B cell (primary cell): Measurements from ENCODE around the gene PRKN.

Experiments used
- EZH2 ChIP-seq: IDR thresholded peaks from 2 replicates; pipeline ENCODE4 v1.6.1; 2012; ENCODE audit warnings: borderline replicate concordance, low read depth, mild to moderate bottlenecking, moderate library complexity, low read length; ENCODE audit not compliant: insufficient read depth, poor library complexity, severe bottlenecking
- TF ChIP-seq, protein P1 (sequence below): fragments of 200-600 bp; IDR thresholded peaks from one replicate; pipeline ENCODE4 v1.8.0; 2022; ENCODE audit warnings: antibody characterized with exemption, mild to moderate bottlenecking

- TF ChIP-seq, protein P1, sequence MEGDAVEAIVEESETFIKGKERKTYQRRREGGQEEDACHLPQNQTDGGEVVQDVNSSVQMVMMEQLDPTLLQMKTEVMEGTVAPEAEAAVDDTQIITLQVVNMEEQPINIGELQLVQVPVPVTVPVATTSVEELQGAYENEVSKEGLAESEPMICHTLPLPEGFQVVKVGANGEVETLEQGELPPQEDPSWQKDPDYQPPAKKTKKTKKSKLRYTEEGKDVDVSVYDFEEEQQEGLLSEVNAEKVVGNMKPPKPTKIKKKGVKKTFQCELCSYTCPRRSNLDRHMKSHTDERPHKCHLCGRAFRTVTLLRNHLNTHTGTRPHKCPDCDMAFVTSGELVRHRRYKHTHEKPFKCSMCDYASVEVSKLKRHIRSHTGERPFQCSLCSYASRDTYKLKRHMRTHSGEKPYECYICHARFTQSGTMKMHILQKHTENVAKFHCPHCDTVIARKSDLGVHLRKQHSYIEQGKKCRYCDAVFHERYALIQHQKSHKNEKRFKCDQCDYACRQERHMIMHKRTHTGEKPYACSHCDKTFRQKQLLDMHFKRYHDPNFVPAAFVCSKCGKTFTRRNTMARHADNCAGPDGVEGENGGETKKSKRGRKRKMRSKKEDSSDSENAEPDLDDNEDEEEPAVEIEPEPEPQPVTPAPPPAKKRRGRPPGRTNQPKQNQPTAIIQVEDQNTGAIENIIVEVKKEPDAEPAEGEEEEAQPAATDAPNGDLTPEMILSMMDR = no peak
- no peak for TF ChIP-seq EZH2
These were observed 1136.5 kb downstream of the PRKN start for GRCh38 chr6:161590961-161591627.
